ENCODE results near the gene TCF12.

Gene TCF12

GRCh38 chr15:57064033-57064432 is 145.6 kb downstream of the TCF12 start:
- no peak for TF ChIP-seq CTCF (IDR thresholded peaks at IDR 0.05; ENCODE audit: borderline replicate concordance, control extremely low read depth, extremely low read depth, insufficient read depth, missing control alignments)
- in situ Hi-C loops (cut with MboI; ENCODE audit: low sequenced_read_pairs, unreplicated experiment), result no loop called here
- DNase-seq (ENCODE audit: low spot score), result no peak

- no peak for TF ChIP-seq CTCF (IDR thresholded peaks at IDR 0.05; ENCODE audit: borderline replicate concordance, control extremely low read depth, extremely low read depth, insufficient read depth, missing control alignments)
- DNase-seq (ENCODE audit: low spot score), result no peak
- in situ Hi-C loops (cut with MboI; ENCODE audit: low sequenced_read_pairs, unreplicated experiment), result no loop called here
These were observed 151.0 kb downstream of the TCF12 start for GRCh38 chr15:57069423-57069822.

- DNase-seq (ENCODE audit: low spot score), result no peak
- no peak for TF ChIP-seq CTCF (IDR thresholded peaks at IDR 0.05; ENCODE audit: borderline replicate concordance, control extremely low read depth, extremely low read depth, insufficient read depth, missing control alignments)
- in situ Hi-C loops (cut with MboI; ENCODE audit: low sequenced_read_pairs, unreplicated experiment), result no loop called here
These were observed 152.2 kb downstream of the TCF12 start for GRCh38 chr15:57070674-57071073.

GRCh38 chr15:57079446-57079845 is 161.0 kb downstream of the TCF12 start:
- peak; percentile 4 for TF ChIP-seq CTCF (IDR thresholded peaks at IDR 0.05; ENCODE audit: borderline replicate concordance, control extremely low read depth, extremely low read depth, insufficient read depth, missing control alignments)
- DNase-seq (ENCODE audit: low spot score), result no peak
- in situ Hi-C loops (cut with MboI; ENCODE audit: low sequenced_read_pairs, unreplicated experiment), result no loop called here

GRCh38 chr15:57079931-57080620 is 161.6 kb downstream of the TCF12 start:
- in situ Hi-C loops (cut with MboI; ENCODE audit: low sequenced_read_pairs, unreplicated experiment), result no loop called here
- DNase-seq (ENCODE audit: low spot score), result no peak
- TF ChIP-seq CTCF (IDR thresholded peaks at IDR 0.05; ENCODE audit: borderline replicate concordance, control extremely low read depth, extremely low read depth, insufficient read depth, missing control alignments), result no peak

- no peak for DNase-seq (ENCODE audit: low spot score)
- in situ Hi-C loops (cut with MboI; ENCODE audit: low sequenced_read_pairs, unreplicated experiment), result no loop called here
- no peak for TF ChIP-seq CTCF (IDR thresholded peaks at IDR 0.05; ENCODE audit: borderline replicate concordance, control extremely low read depth, extremely low read depth, insufficient read depth, missing control alignments)
These were observed 163.7 kb downstream of the TCF12 start for GRCh38 chr15:57082054-57082728.
